RWPE2 (cell line): Measurements from ENCODE around the gene VWA5B1.

ENCODE experiments used
- ATAC-seq: fragments of 200-7000 bp; cut with Tn5 transposase; 3 replicates; pipeline ENCODE4 v1.9.1; 2021; ENCODE audit warnings: low read depth
- DNase-seq: peaks from one replicate; pipeline ENCODE4 v3.0.0-alpha.2; 2020; ENCODE audit warnings: low spot score
- H3K27ac ChIP-seq: fragments of 450-650 bp; 2 replicates; pipeline ENCODE4 v1.5.1; 2017; ENCODE audit warnings: mild to moderate bottlenecking; ENCODE audit not compliant: poor library complexity, severe bottlenecking
- H3K27me3 ChIP-seq: fragments of 250-450 bp; sonication (Bioruptor Pico); 2 replicates; pipeline ENCODE4 v1.5.1; 2021; ENCODE audit warnings: mild to moderate bottlenecking, moderate library complexity; ENCODE audit not compliant: insufficient read depth, poor library complexity, severe bottlenecking
- H3K36me3 ChIP-seq: fragments of 250-450 bp; sonication (Bioruptor Pico); 2 replicates; pipeline ENCODE4 v1.5.1; 2020; ENCODE audit warnings: low read depth, mild to moderate bottlenecking, moderate library complexity
- H3K4me1 ChIP-seq: fragments of 250-450 bp; sonication (Bioruptor Pico); 2 replicates; pipeline ENCODE4 v1.5.1; 2021; ENCODE audit warnings: mild to moderate bottlenecking, moderate library complexity; ENCODE audit not compliant: insufficient read depth, poor library complexity, severe bottlenecking
- H3K4me3 ChIP-seq: fragments of 250-450 bp; sonication (Bioruptor Pico); 2 replicates; pipeline ENCODE4 v1.5.1; 2021; ENCODE audit warnings: mild to moderate bottlenecking, moderate library complexity; ENCODE audit not compliant: severe bottlenecking
- H3K9me3 ChIP-seq: fragments of 250-450 bp; sonication (Bioruptor Pico); 2 replicates; pipeline ENCODE4 v1.5.1; 2021; ENCODE audit warnings: mild to moderate bottlenecking, moderate library complexity; ENCODE audit not compliant: severe bottlenecking
- CTCF ChIP-seq: fragments of 450-650 bp; IDR thresholded peaks from one replicate; pipeline ENCODE4 v1.5.1; 2017; ENCODE audit warnings: mild to moderate bottlenecking, moderate library complexity; ENCODE audit not compliant: poor library complexity, severe bottlenecking

VWA5B1 gene

GRCh38 chr1:20381961-20382360, 91.3 kb downstream of the VWA5B1 start:
- Histone ChIP-seq H3K4me3 (no peak overlapping the region), H3K4me1 (no peaks in the 10 kb centered on the region), H3K27ac (no peak overlapping the region), H3K36me3 (no peaks in the 10 kb centered on the region), H3K27me3 (peaks cover 10% of the 10 kb centered on the region), H3K9me3 (no peaks in the 10 kb centered on the region)
- DNase-seq (no peak), ATAC-seq (no peak)
- no peak for TF ChIP-seq CTCF

GRCh38 chr1:20382711-20383110, 92.0 kb downstream of the VWA5B1 start:
- no peaks in the 10 kb centered on the region for H3K4me1 ChIP-seq

DNA sequence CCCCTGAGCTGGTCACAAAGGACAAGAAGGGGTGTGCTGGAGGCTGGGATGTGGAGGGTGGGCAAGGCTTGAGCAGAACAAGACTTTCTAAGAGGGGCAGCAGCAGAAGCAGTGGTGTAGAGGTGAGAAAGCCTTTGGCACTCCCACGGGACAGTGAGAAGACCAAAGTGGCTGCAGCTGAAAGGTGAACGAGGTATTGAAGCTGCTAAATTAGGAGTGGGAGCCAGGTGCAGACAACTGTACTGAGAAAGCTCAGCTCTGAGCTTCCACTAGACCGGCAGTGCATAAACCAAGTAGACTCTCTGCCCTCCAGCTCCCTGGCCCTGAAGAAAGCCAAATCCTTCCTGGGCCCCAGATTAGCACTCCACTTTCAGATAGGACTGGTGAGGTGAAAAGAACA, 93.0 kb downstream of the VWA5B1 start:
- Histone ChIP-seq H3K4me3 (no peak overlapping the region), H3K27me3 (peaks cover 15% of the 10 kb centered on the region), H3K27ac (no peak overlapping the region), H3K4me1 (no peaks in the 10 kb centered on the region), H3K9me3 (no peaks in the 10 kb centered on the region), H3K36me3 (no peaks in the 10 kb centered on the region)
- no peak for DNase-seq
- ATAC-seq, result no peak
- TF ChIP-seq CTCF, result no peak

More at GRCh38 chr1:20382711-20383110, 92.0 kb downstream of the VWA5B1 start:
- no peaks in the 10 kb centered on the region for H3K9me3 ChIP-seq
- peaks cover 13% of the 10 kb centered on the region for H3K27me3 ChIP-seq
- H3K36me3 ChIP-seq, result no peaks in the 10 kb centered on the region
- DNase-seq (peak; percentile 4), ATAC-seq (no peak)
- no peak overlapping the region for H3K27ac ChIP-seq
- H3K4me3 ChIP-seq, result no peak overlapping the region
- no peak for TF ChIP-seq CTCF

- no peak for TF ChIP-seq CTCF
- Histone ChIP-seq H3K36me3 (no peaks in the 10 kb centered on the region), H3K27me3 (peaks cover 15% of the 10 kb centered on the region), H3K9me3 (no peaks in the 10 kb centered on the region), H3K4me3 (no peak overlapping the region), H3K27ac (no peak overlapping the region), H3K4me1 (no peaks in the 10 kb centered on the region)
- DNase-seq (peak; percentile 7), ATAC-seq (no peak)
Measured at GRCh38 chr1:20385630-20386029, 95.0 kb downstream of the VWA5B1 start.

DNA sequence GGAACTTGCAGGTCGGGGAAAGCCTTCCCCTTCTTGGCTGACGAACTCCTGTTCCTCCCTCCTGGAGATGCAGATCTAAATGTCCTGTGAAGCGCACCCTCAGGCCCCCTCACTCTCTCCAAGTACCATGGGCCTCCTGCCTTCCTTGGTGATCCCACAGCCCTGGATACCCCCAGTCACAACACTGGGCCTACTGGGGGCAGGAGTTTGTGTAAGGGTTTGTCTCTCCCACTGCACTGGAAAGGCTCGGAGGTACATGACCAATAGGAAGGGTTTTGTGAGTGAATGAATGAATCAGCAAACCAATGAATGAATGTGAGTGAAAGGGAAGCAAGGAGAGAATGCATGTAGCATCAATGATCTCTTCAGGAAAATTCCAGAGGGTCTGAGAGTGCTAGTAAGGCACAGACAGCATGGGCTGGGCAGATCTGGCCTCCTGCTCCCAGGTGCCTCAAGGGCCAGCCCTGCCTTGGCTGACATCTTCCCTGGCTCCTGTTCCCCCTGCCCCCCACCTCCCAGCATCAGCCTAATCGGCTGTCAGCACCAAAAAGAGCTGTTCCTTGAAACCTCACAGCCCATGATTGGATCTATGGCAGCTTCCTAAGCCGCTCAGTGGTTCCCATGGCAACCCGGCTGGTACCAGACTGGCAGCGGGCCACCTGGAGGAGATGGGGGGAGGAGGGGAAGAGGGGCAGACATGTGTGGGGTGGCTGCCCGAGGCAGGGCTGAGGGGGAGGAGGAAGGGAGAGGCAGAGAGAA, 95.8 kb downstream of the VWA5B1 start:
- H3K27me3 ChIP-seq, result peaks cover 15% of the 10 kb centered on the region
- no peak overlapping the region for H3K4me3 ChIP-seq
- H3K4me1 ChIP-seq, result no peaks in the 10 kb centered on the region
- H3K27ac ChIP-seq, result no peak overlapping the region
- ATAC-seq (no peak), DNase-seq (peak; percentile 24)
- no peak for TF ChIP-seq CTCF
- H3K9me3 ChIP-seq, result no peaks in the 10 kb centered on the region
- H3K36me3 ChIP-seq, result no peaks in the 10 kb centered on the region
